Gastroesophageal sphincter (tissue), 4 donors: ENCODE results near the gene CAMKMT. TPM values are rescaled to one million over a fixed set of nuclear protein-coding genes. Genes with fewer than 3 reads are reported as not detected.

ENCODE experiments used
- ATAC-seq: fragments of 150-250 bp; one replicate; pipeline ENCODE4 v1.9.1; 2016; ENCODE audit warnings: mild to moderate bottlenecking, moderate library complexity
- H3K27ac ChIP-seq, 4 donors: fragments of 200-600 bp; sonication (generic) in 3 of 4; 1 replicate in 3 of 4; 2 replicates in 1 of 4; pipeline ENCODE4 v1.5.1; 2016 to 2019
- H3K27me3 ChIP-seq: fragments of 200-600 bp; sonication (generic); one replicate; pipeline ENCODE4 v1.5.1; 2019
- H3K36me3 ChIP-seq, 2 donors: fragments of 200-600 bp; sonication (generic); one replicate each; pipeline ENCODE4 v1.5.1; 2019; ENCODE audit warnings: control low read depth in 1 of 2
- H3K4me1 ChIP-seq, 3 donors: fragments of 200-600 bp; sonication (generic); 1 replicate in 2 of 3; 2 replicates in 1 of 3; pipeline ENCODE4 v1.5.1; 2016 to 2019; ENCODE audit warnings: control low read depth in 2 of 3
- H3K4me3 ChIP-seq, 2 donors: fragments of 200-600 bp; sonication (generic); one replicate each; pipeline ENCODE4 v1.5.1; 2019; ENCODE audit warnings: mild to moderate bottlenecking in 1 of 2, moderate library complexity in 1 of 2
- H3K9me3 ChIP-seq, 3 donors: fragments of 200-600 bp; sonication (generic); one replicate each; pipeline ENCODE4 v1.5.1; 2017 to 2019; ENCODE audit warnings: control low read depth in 2 of 3
- CTCF ChIP-seq, 4 experiments: fragments of 200-600 bp in 2 of 4; fragments of 450-650 bp in 2 of 4; sonication (generic) in 1 of 4; IDR thresholded peaks; one replicate each; pipeline ENCODE4 v1.5.1; 2017 to 2019; ENCODE audit warnings: antibody characterized with exemption in 4 of 4, mild to moderate bottlenecking in 2 of 4, moderate library complexity in 2 of 4
- EP300 ChIP-seq: sonication (generic); formaldehyde crosslinking; IDR thresholded peaks from one replicate; pipeline ENCODE4 v1.6.1; 2017; ENCODE audit warnings: antibody characterized with exemption, mild to moderate bottlenecking
- POLR2A ChIP-seq, 2 donors: fragments of 450-650 bp; IDR thresholded peaks; one replicate each; pipeline ENCODE4 v1.6.1; 2017; ENCODE audit warnings: antibody characterized with exemption in 2 of 2, mild to moderate bottlenecking in 2 of 2, moderate library complexity in 1 of 2
- POLR2AphosphoS5 ChIP-seq: sonication (generic); formaldehyde crosslinking; IDR thresholded peaks from one replicate; pipeline ENCODE4 v1.6.1; 2017; ENCODE audit warnings: antibody characterized with exemption
- WGBS, 2 donors: methylation state at CpG; one replicate each; pipeline ENCODE4 v1.1.5; 2018; ENCODE audit warnings: low coverage in 1 of 2; 5-methylcytosine and 5-hydroxymethylcytosine counted together
- total RNA-seq, 4 donors: library from RNA; depleted of rRNA; stranded (reverse); fragments of >200 nt; gene quantifications; one replicate each; pipeline ENCODE4 v1.1.0, GENCODE V29; 2016

The CAMKMT gene
- total RNA-seq, 4 donors from 2014 or later = 4.2 to 19.5 (median 11.0) TPM

- Histone ChIP-seq H3K4me3 (no peak overlapping the region), H3K27ac (no peak overlapping the region), H3K36me3 (peaks cover 0 to 9% of the 10 kb centered on the region in 2 donors), H3K9me3 (no peaks in the 10 kb centered on the region), H3K4me1 (peaks cover 0 to 23% (median 8%) of the 10 kb centered on the region in 3 donors), H3K27me3 (no peaks in the 10 kb centered on the region)
- ATAC-seq = no peak
- TF ChIP-seq CTCF (IDR thresholded peaks at IDR 0.05) (no peak), POLR2AphosphoS5 (no peak), EP300 (no peak), POLR2A (IDR thresholded peaks at IDR 0.05) (no peak)
- 41 to 47% methylated on average over 11 to 12 of the region's 12 CpGs for WGBS, 2 donors
Measured at GRCh38 chr2:44744961-44745892, 383.5 kb downstream of the CAMKMT start.

GRCh38 chr2:44745922-44746766 lies 384.4 kb downstream of the CAMKMT start:
- H3K27ac ChIP-seq = no peak overlapping the region
- H3K36me3 ChIP-seq = peaks cover 0 to 15% of the 10 kb centered on the region in 2 donors

GRCh38 chr2:44746856-44747615 lies 385.3 kb downstream of the CAMKMT start:
- Histone ChIP-seq H3K4me1 (peaks cover 0 to 23% (median 8%) of the 10 kb centered on the region in 3 donors), H3K27ac (no peak overlapping the region), H3K4me3 (no peak overlapping the region), H3K27me3 (no peaks in the 10 kb centered on the region), H3K9me3 (no peaks in the 10 kb centered on the region), H3K36me3 (peaks cover 0 to 15% of the 10 kb centered on the region in 2 donors)
- 68 to 77% methylated on average over 8 of the region's 8 CpGs for WGBS, 2 donors
- no peak for TF ChIP-seq EP300
- no peak for TF ChIP-seq CTCF (IDR thresholded peaks at IDR 0.05)
- no peak for TF ChIP-seq POLR2AphosphoS5
- no peak for TF ChIP-seq POLR2A (IDR thresholded peaks at IDR 0.05)
- no peak for ATAC-seq

More at GRCh38 chr2:44745922-44746766, 384.4 kb downstream of the CAMKMT start:
- Histone ChIP-seq H3K9me3 (no peaks in the 10 kb centered on the region), H3K4me1 (peaks cover 0 to 23% (median 8%) of the 10 kb centered on the region in 3 donors), H3K4me3 (no peak overlapping the region), H3K27me3 (no peaks in the 10 kb centered on the region)
- TF ChIP-seq POLR2A (IDR thresholded peaks at IDR 0.05) (no peak), POLR2AphosphoS5 (no peak), EP300 (no peak), CTCF (IDR thresholded peaks at IDR 0.05) (no peak)
- no peak for ATAC-seq
- WGBS, 2 donors = 72 to 73% methylated on average over 3 of the region's 4 CpGs

- peaks cover 0 to 15% of the 10 kb centered on the region in 2 donors for H3K36me3 ChIP-seq
- H3K9me3 ChIP-seq = no peaks in the 10 kb centered on the region
- TF ChIP-seq POLR2AphosphoS5 (no peak), EP300 (no peak), POLR2A (IDR thresholded peaks at IDR 0.05) (no peak), CTCF (IDR thresholded peaks at IDR 0.05) (no peak)
- H3K27me3 ChIP-seq = no peaks in the 10 kb centered on the region
- peaks cover 0 to 23% (median 8%) of the 10 kb centered on the region in 3 donors for H3K4me1 ChIP-seq
- H3K27ac ChIP-seq = no peak overlapping the region
- ATAC-seq = no peak
- H3K4me3 ChIP-seq = no peak overlapping the region
Measured at GRCh38 chr2:44747794-44748193, 386.0 kb downstream of the CAMKMT start.
